ENCODE results near the gene NLRC5.

Gene NLRC5

DNA sequence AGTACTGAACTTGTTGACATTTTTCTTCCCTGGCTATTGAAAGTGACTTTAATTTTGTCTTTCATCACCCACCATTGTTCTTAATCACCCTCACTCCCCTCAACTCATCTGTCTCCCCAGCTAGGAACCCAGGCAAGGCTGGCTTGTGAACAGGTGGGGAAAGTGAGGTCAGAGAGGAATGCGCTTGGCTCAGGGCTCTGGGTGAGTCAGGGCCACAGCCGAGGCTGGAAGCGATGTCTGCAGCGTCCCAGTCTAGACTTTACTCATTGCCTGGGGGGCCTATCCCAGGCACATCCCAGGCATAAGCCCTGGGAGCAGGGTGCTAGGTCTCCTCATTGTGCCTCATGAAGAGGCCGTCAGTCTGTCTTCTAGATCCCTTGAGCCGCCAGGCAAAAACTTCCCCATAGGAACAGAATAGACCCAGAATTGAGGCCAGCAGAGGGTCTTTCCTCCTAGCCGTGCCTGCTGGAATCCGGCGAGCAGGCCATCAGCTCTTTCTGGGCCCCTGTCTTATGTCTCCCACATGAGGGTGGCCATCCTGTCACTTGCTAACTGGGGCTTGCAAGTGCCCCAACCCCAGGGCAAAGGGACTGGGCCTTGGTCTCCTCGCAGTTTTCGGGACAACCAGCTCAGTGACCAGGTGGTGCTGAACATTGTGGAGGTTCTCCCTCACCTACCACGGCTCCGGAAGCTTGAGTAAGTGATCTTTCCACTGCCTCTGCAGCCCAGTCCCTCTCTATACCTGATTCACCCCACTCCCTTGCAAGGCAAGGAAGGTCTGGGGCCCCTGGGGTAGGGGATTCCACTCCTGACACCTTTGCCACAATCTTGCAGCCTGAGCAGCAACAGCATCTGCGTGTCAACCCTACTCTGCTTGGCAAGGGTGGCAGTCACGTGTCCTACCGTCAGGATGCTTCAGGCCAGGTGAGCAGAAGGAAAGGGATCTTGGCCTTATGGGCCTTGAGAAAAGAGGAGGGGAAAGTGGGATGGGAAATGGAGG, 40.1 kb downstream of the NLRC5 start:
- ATAC-seq = peak; percentile 56; the same call in 2 of the 3 replicates
- TF ChIP-seq, protein P1, sequence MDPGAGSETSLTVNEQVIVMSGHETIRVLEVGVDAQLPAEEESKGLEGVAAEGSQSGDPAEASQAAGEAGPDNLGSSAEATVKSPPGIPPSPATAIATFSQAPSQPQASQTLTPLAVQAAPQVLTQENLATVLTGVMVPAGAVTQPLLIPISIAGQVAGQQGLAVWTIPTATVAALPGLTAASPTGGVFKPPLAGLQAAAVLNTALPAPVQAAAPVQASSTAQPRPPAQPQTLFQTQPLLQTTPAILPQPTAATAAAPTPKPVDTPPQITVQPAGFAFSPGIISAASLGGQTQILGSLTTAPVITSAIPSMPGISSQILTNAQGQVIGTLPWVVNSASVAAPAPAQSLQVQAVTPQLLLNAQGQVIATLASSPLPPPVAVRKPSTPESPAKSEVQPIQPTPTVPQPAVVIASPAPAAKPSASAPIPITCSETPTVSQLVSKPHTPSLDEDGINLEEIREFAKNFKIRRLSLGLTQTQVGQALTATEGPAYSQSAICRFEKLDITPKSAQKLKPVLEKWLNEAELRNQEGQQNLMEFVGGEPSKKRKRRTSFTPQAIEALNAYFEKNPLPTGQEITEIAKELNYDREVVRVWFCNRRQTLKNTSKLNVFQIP (CRISPR knock-in tag; IDR thresholded peaks at IDR 0.05; ENCODE audit: borderline replicate concordance, low read depth) = no peak
- TF ChIP-seq ZNF565 (CRISPR knock-in tag; conservative IDR thresholded peaks at IDR 0.05; ENCODE audit: low read depth) (no peak), ISL1 (CRISPR knock-in tag; IDR thresholded peaks at IDR 0.05) (no peak), PPARA (CRISPR knock-in tag; IDR thresholded peaks at IDR 0.05; ENCODE audit: borderline replicate concordance) (no peak), SNAI2 (CRISPR knock-in tag; IDR thresholded peaks at IDR 0.05) (no peak), ZNF70 (CRISPR knock-in tag; IDR thresholded peaks at IDR 0.05) (no peak), ZFP3 (CRISPR knock-in tag; IDR thresholded peaks at IDR 0.05) (no peak), GLIS3 (CRISPR knock-in tag; IDR thresholded peaks at IDR 0.05) (no peak), CSRNP3 (CRISPR knock-in tag; IDR thresholded peaks at IDR 0.05) (no peak), ZFP30 (CRISPR knock-in tag; IDR thresholded peaks at IDR 0.05) (no peak)
- TF ChIP-seq, protein P2, sequence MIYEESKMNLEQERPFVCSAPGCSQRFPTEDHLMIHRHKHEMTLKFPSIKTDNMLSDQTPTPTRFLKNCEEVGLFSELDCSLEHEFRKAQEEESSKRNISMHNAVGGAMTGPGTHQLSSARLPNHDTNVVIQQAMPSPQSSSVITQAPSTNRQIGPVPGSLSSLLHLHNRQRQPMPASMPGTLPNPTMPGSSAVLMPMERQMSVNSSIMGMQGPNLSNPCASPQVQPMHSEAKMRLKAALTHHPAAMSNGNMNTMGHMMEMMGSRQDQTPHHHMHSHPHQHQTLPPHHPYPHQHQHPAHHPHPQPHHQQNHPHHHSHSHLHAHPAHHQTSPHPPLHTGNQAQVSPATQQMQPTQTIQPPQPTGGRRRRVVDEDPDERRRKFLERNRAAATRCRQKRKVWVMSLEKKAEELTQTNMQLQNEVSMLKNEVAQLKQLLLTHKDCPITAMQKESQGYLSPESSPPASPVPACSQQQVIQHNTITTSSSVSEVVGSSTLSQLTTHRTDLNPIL (CRISPR knock-in tag; IDR thresholded peaks at IDR 0.05; ENCODE audit: low read depth) = no peak

DNA sequence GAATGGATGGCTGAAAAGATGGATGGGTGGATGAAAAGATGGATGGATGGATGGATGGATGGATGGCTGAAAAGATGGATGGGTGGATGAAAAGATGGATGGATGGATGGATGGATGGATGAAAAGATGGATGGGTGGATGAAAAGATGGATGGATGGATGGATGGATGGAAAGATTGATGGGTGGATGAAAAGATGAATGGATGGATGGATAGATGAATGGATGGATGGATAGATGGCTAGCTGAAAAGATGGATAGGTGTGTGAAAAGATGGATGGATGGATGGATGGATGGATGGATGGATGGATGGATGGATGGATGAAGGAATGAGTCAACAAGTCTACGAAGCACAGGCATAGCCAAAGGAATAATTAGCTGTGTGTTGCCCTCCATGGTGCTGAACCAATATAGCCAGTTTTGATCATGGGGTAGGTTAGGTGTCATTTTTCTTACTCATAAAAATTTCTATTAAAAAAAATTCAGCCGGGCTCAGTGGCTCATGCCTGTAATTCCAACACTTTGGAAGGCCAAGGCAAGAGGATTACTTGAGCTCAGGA, 41.1 kb downstream of the NLRC5 start:
- ATAC-seq = no peak
- TF ChIP-seq ESRRG (CRISPR knock-in tag; IDR thresholded peaks at IDR 0.05) = no peak
- TF ChIP-seq PPARA (CRISPR knock-in tag; IDR thresholded peaks at IDR 0.05; ENCODE audit: borderline replicate concordance) = no peak
- TF ChIP-seq CSRNP3 (CRISPR knock-in tag; IDR thresholded peaks at IDR 0.05) = no peak
- no peak for TF ChIP-seq TCF4 (CRISPR knock-in tag; IDR thresholded peaks at IDR 0.05; ENCODE audit: borderline replicate concordance)
- TF ChIP-seq, protein P1 (CRISPR knock-in tag; IDR thresholded peaks at IDR 0.05; ENCODE audit: borderline replicate concordance, low read depth) = no peak
- no peak for TF ChIP-seq RARB (CRISPR knock-in tag; IDR thresholded peaks at IDR 0.05)
- TF ChIP-seq, protein P3, sequence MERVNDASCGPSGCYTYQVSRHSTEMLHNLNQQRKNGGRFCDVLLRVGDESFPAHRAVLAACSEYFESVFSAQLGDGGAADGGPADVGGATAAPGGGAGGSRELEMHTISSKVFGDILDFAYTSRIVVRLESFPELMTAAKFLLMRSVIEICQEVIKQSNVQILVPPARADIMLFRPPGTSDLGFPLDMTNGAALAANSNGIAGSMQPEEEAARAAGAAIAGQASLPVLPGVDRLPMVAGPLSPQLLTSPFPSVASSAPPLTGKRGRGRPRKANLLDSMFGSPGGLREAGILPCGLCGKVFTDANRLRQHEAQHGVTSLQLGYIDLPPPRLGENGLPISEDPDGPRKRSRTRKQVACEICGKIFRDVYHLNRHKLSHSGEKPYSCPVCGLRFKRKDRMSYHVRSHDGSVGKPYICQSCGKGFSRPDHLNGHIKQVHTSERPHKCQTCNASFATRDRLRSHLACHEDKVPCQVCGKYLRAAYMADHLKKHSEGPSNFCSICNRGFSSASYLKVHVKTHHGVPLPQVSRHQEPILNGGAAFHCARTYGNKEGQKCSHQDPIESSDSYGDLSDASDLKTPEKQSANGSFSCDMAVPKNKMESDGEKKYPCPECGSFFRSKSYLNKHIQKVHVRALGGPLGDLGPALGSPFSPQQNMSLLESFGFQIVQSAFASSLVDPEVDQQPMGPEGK (CRISPR knock-in tag; IDR thresholded peaks at IDR 0.05; ENCODE audit: borderline replicate concordance) = no peak
- no peak for TF ChIP-seq ZFP3 (CRISPR knock-in tag; IDR thresholded peaks at IDR 0.05)
- TF ChIP-seq BACH2 (CRISPR knock-in tag; IDR thresholded peaks at IDR 0.05; ENCODE audit: borderline replicate concordance) = no peak
- no peak for TF ChIP-seq CSDC2 (CRISPR knock-in tag; IDR thresholded peaks at IDR 0.05)
- no peak for TF ChIP-seq ZNF8 (CRISPR knock-in tag; IDR thresholded peaks at IDR 0.05)
- no peak for TF ChIP-seq ZNF70 (CRISPR knock-in tag; IDR thresholded peaks at IDR 0.05)
- TF ChIP-seq, protein P2 (CRISPR knock-in tag; IDR thresholded peaks at IDR 0.05; ENCODE audit: low read depth) = no peak
- no peak for TF ChIP-seq OSR1 (CRISPR knock-in tag; IDR thresholded peaks at IDR 0.05)
- no peak for TF ChIP-seq TSHZ2 (CRISPR knock-in tag; IDR thresholded peaks at IDR 0.05)
- TF ChIP-seq ZNF565 (CRISPR knock-in tag; conservative IDR thresholded peaks at IDR 0.05; ENCODE audit: low read depth) = no peak
- TF ChIP-seq SNAI2 (CRISPR knock-in tag; IDR thresholded peaks at IDR 0.05) = no peak
- TF ChIP-seq TOX (CRISPR knock-in tag; IDR thresholded peaks at IDR 0.05; ENCODE audit: borderline replicate concordance) = no peak
- no peak for TF ChIP-seq ISL1 (CRISPR knock-in tag; IDR thresholded peaks at IDR 0.05)

All from SK-N-SH treated with all-trans-retinoic acid at 6 μM for 48 hours (cell line).